ENCODE results near the gene TIGD7.

Gene TIGD7

DNA sequence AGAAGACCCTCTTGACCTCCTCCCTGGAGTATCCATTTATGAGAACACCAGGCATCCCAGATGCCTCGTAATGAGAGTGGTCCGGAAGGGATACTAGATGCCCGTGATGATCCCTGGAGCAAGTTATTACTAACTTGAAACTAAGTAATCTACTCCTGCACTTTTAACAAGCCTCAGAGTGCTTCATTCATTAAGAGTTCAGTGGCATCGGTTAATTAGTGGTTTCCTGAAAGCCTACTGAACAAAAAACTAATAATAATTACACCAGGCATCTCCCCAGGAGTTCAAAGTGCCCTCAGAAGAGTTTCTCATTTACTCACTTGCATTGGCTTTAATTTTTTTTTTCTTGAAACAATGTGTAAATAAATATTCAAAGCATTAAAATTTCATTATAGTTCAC, 22.3 kb upstream of the TIGD7 start:
- TF ChIP-seq CTCF (IDR thresholded peaks at IDR 0.05), result no peak

DNA sequence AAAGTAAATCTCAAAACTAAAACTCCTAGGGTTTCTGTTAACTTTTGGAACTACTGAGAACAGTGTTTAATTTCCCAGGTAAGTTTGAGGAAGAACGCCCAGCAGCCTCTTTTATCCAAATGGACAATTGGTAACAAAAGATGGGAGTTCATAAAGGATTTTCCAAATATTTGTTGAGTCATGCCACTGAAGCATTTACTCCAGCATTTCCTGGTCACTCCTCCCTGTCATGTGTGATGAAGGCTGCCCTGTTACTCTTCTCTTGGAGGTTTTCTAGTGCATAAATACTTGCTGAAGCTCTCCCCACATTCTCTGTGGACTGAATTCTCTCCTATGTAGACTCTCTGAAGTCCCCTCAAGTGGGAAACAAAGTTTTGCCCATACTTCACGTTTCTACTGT, 16.6 kb upstream of the TIGD7 start:
- no peak for TF ChIP-seq CTCF (IDR thresholded peaks at IDR 0.05)

DNA sequence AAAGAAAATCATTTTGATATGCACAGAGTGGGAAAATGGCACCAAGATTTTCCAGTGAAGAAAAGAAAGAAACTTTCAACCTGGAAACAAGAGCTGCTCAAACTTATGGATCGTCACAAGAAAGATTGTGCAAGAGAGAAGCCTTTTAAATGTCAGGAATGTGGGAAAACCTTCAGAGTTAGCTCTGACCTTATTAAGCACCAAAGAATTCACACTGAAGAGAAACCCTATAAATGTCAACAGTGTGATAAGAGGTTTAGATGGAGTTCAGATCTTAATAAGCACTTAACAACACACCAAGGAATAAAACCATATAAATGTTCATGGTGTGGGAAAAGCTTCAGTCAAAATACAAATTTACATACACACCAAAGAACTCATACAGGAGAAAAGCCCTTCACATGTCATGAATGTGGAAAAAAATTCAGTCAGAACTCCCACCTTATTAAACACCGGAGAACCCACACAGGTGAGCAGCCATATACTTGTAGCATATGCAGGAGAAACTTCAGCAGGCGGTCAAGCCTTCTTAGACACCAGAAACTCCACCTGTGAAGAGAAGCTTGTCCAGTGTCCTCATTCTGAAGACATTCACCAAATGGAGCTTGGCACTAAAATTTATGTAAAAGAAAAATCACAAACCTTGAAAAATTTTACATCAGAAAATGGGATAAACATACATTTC, 12.2 kb upstream of the TIGD7 start:
- TF ChIP-seq CTCF (IDR thresholded peaks at IDR 0.05), result no peak

- TF ChIP-seq CTCF (IDR thresholded peaks at IDR 0.05), result no peak
These were observed 6.3 kb upstream of the TIGD7 start for GRCh38 chr16:3311496-3311895.

- no peak for TF ChIP-seq CTCF (IDR thresholded peaks at IDR 0.05)
These were observed 848 bp upstream of the TIGD7 start for GRCh38 chr16:3306078-3306477.

DNA sequence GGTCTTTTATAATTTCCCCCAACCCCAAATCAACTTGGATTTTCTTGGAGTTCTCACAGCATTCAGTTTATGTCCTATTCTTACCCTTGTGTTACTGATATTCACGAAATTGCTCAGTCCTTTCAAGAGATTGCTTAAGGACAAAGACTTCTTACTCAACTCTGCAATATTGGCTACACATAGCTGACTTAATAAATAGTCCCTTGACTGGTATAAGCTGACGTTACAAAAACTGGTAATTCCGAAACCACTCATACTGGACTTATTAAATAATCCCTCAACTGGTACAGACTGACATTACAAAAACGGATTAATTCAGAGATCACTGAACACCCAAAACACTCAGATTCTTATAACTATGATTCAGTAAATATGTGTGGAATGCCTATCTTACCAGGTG, 860 bp downstream of the TIGD7 start:
- TF ChIP-seq CTCF (IDR thresholded peaks at IDR 0.05), result no peak

- TF ChIP-seq CTCF (IDR thresholded peaks at IDR 0.05), result no peak
These were observed 9.4 kb downstream of the TIGD7 start for GRCh38 chr16:3295783-3296182.

GRCh38 chr16:3295209-3295608, 10.0 kb downstream of the TIGD7 start:
- no peak for TF ChIP-seq CTCF (IDR thresholded peaks at IDR 0.05)

Data from LNCAP (cell line).